Ascending aorta (tissue), 2 donors: ENCODE results near the gene FARS2. TPM values are rescaled to one million over a fixed set of nuclear protein-coding genes. Genes with fewer than 3 reads are reported as not detected.

ENCODE experiments used
- DNase-seq, 2 donors: peaks; one replicate each; pipeline ENCODE4 v3.0.0-alpha.2; 2019; ENCODE audit warnings: low spot score in 2 of 2
- H3K27ac ChIP-seq, 2 donors: fragments of 200-600 bp; sonication (generic); one replicate each; pipeline ENCODE4 v1.5.1; 2016 to 2017; ENCODE audit warnings: mild to moderate bottlenecking in 1 of 2
- H3K27me3 ChIP-seq: fragments of 200-600 bp; sonication (generic); one replicate; pipeline ENCODE4 v1.5.1; 2017
- H3K36me3 ChIP-seq, 2 donors: fragments of 200-600 bp; sonication (generic); one replicate each; pipeline ENCODE4 v1.5.1; 2016
- H3K4me1 ChIP-seq, 2 donors: fragments of 200-600 bp; sonication (generic); one replicate each; pipeline ENCODE4 v1.5.1; 2016 to 2017; ENCODE audit warnings: mild to moderate bottlenecking in 1 of 2
- H3K4me3 ChIP-seq, 2 donors: fragments of 200-600 bp; sonication (generic); one replicate each; pipeline ENCODE4 v1.5.1; 2016 to 2017; ENCODE audit warnings: mild to moderate bottlenecking in 1 of 2
- H3K9me3 ChIP-seq, 2 donors: fragments of 200-600 bp; sonication (generic); one replicate each; pipeline ENCODE4 v1.5.1; 2016
- CTCF ChIP-seq, 3 experiments: fragments of 200-600 bp in 2 of 3; fragments of 450-650 bp in 1 of 3; sonication (generic) in 2 of 3; IDR thresholded peaks; one replicate each; pipeline ENCODE4 v1.5.1; 2016 to 2019; ENCODE audit warnings: antibody characterized with exemption in 3 of 3, mild to moderate bottlenecking in 1 of 3, moderate library complexity in 1 of 3
- intact Hi-C: fragments of 100-400 bp; cut with DNase I; formaldehyde crosslinking; loops from one replicate; pipeline ENCODE4 v1.15.1; 2023
- total RNA-seq: library from RNA; depleted of rRNA; stranded (reverse); fragments of >200 nt; gene quantifications from one replicate; pipeline ENCODE4 v1.1.0, GENCODE V29; 2016

The FARS2 gene
- total RNA-seq, 1 donor from 2014 or later, result 17.6 TPM

- Histone ChIP-seq H3K9me3 (peaks cover 7 to 11% of the 10 kb centered on the region in 2 donors), H3K27ac (no peak overlapping the region), H3K4me1 (no peaks in the 10 kb centered on the region), H3K27me3 (no peaks in the 10 kb centered on the region), H3K36me3 (no peaks in the 10 kb centered on the region), H3K4me3 (no peak overlapping the region)
- no peak for DNase-seq
- intact Hi-C loops, result no loop called here
- no peak for TF ChIP-seq CTCF (IDR thresholded peaks at IDR 0.05)
These were observed 377.4 kb downstream of the FARS2 start for GRCh38 chr6:5638666-5639065.

DNA sequence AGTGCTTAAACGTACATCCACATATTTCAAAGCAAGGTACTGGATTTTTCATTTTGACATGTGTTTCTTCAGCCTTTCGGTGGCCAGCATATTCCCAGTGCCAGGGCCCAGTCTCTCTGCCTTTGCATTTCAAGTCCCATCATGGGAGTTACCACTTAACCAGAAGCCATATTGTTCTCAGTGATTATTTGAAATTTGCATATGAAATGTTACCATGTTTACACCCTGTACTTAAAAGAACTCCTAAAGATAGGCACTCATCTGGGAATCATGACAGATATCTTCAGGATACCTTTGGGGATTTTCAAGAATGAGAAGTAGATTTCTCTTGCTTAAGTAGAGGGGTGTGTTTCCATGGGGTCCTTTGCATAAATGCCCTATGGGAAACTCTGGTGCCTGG, 377.9 kb downstream of the FARS2 start:
- no peak for DNase-seq
- no peak overlapping the region for H3K27ac ChIP-seq
- H3K4me1 ChIP-seq, result no peaks in the 10 kb centered on the region
- peaks cover 7 to 11% of the 10 kb centered on the region in 2 donors for H3K9me3 ChIP-seq
- intact Hi-C loops, result no loop called here
- no peak overlapping the region for H3K4me3 ChIP-seq
- no peaks in the 10 kb centered on the region for H3K27me3 ChIP-seq
- no peaks in the 10 kb centered on the region for H3K36me3 ChIP-seq
- TF ChIP-seq CTCF (IDR thresholded peaks at IDR 0.05), result no peak

DNA sequence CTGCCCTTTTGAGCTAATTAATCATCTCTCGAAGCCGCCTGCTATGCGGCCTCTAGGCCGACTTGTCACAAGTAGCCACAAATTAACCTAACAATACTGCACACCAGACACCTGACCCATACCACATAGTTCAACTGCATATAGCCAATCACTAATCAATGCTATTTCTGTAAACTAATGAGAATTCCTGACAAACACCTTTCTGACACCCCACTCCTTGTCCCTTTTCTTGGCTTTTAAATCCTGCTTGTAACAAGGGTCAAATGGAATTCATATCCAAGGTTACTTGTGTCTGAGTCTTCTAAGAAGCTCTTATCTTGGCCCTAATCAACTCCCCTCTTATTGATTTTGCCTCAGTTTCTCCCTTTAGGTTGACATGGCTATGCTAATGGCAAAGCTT, 379.3 kb downstream of the FARS2 start:
- H3K27me3 ChIP-seq, result no peaks in the 10 kb centered on the region
- DNase-seq, result no peak
- H3K9me3 ChIP-seq, result peaks cover 7 to 11% of the 10 kb centered on the region in 2 donors
- H3K36me3 ChIP-seq, result no peaks in the 10 kb centered on the region
- no peaks in the 10 kb centered on the region for H3K4me1 ChIP-seq
- intact Hi-C loops, result no loop called here
- no peak overlapping the region for H3K27ac ChIP-seq
- H3K4me3 ChIP-seq, result no peak overlapping the region
- TF ChIP-seq CTCF (IDR thresholded peaks at IDR 0.05), result no peak

DNA sequence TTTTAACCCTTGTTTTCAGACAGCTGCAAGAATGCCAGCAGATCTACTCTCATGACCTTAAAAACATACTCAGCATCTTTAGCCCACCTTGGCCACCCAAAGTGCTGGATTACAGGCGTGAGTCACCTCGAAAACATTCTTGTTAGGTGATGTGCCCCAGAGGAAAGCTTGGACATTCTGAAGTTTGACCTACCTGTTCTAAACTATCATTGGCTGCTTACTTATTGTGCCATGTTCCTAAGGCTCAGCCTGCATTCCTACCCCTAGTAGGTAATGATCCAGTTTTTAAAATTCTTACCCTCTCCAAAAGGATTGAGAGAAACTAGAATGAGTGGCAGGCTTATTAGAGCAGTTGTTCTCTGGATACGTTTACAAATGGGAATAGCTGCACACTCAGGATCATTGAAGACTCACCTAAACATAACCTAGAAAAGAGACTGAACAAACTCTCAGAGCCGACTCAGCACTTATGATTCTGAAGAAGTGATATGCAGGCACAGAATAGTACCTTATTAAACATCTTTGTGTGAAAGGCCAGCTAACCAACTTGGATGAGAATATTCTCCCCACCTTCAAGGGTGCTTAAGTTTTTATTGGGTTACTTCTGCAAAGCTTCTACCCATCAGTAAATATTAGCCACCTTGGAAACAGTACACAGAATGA, 383.3 kb downstream of the FARS2 start:
- Histone ChIP-seq H3K9me3 (peaks cover 7 to 11% of the 10 kb centered on the region in 2 donors), H3K27me3 (no peaks in the 10 kb centered on the region), H3K4me1 (no peaks in the 10 kb centered on the region), H3K36me3 (no peaks in the 10 kb centered on the region), H3K4me3 (no peak overlapping the region), H3K27ac (no peak overlapping the region)
- TF ChIP-seq CTCF (IDR thresholded peaks at IDR 0.05), result no peak
- no peak for DNase-seq
- intact Hi-C loops, result no loop called here

- intact Hi-C loops, result no loop called here
- Histone ChIP-seq H3K36me3 (no peaks in the 10 kb centered on the region), H3K9me3 (peaks cover 4 to 7% of the 10 kb centered on the region in 2 donors), H3K4me1 (no peaks in the 10 kb centered on the region), H3K4me3 (no peak overlapping the region), H3K27me3 (no peaks in the 10 kb centered on the region), H3K27ac (no peak overlapping the region)
- TF ChIP-seq CTCF (IDR thresholded peaks at IDR 0.05), result no peak
- no peak for DNase-seq
These were observed 384.3 kb downstream of the FARS2 start for GRCh38 chr6:5645328-5646290.
